ENCODE data around the gene COL6A1.

GRCh38 chr21:45970674-45971615 is 10.6 kb upstream of the COL6A1 start:
- TF ChIP-seq CTCF (IDR thresholded peaks at IDR 0.05): peak; percentile 89
- no peak for TF ChIP-seq EZH2 (IDR thresholded peaks at IDR 0.05)

Data from neural progenitor cell (in vitro differentiated cells).